SH-SY5Y (cell line): ENCODE data around the gene URAD.

Experiments used
- GATA2 ChIP-seq: IDR thresholded peaks from 2 replicates; pipeline ENCODE4 v1.6.1; 2011; ENCODE audit warnings: mild to moderate bottlenecking, low read depth, low read length
- GATA3 ChIP-seq: IDR thresholded peaks from 2 replicates; pipeline ENCODE4 v1.6.1; 2011; ENCODE audit warnings: low read depth, mild to moderate bottlenecking, low read length, moderate library complexity

DNA sequence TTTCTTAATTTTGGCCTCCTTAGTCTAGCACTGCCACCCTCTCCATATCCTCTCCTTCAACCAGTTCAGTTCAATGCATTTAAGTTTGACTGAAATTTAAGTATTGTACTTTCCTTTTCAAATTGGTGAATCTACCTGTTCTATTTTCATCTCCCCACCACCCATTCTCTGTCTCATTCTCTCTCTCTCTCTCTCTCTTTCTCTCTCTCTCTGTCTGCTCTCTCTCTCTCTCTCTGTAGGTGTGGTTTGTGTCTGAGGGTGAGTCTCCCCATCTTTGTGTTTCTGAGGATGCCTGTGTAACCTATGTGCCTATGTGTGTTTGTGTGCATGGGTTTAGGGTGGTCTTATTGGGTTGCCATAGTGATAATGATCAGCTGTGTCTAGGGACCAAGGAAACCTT, 58.6 kb downstream of the URAD start:
- TF ChIP-seq GATA3 (no peak), GATA2 (no peak)
